Gastroesophageal sphincter (tissue), 4 donors: ENCODE results near the gene IKBKE. TPM values are rescaled to one million over a fixed set of nuclear protein-coding genes. Genes with fewer than 3 reads are reported as not detected.

ENCODE experiments used
- ATAC-seq: fragments of 150-250 bp; one replicate; pipeline ENCODE4 v1.9.1; 2016; ENCODE audit warnings: mild to moderate bottlenecking, moderate library complexity
- H3K27ac ChIP-seq, 4 donors: fragments of 200-600 bp; sonication (generic) in 3 of 4; 1 replicate in 3 of 4; 2 replicates in 1 of 4; pipeline ENCODE4 v1.5.1; 2016 to 2019
- H3K27me3 ChIP-seq: fragments of 200-600 bp; sonication (generic); one replicate; pipeline ENCODE4 v1.5.1; 2019
- H3K36me3 ChIP-seq, 2 donors: fragments of 200-600 bp; sonication (generic); one replicate each; pipeline ENCODE4 v1.5.1; 2019; ENCODE audit warnings: control low read depth in 1 of 2
- H3K4me1 ChIP-seq, 3 donors: fragments of 200-600 bp; sonication (generic); 1 replicate in 2 of 3; 2 replicates in 1 of 3; pipeline ENCODE4 v1.5.1; 2016 to 2019; ENCODE audit warnings: control low read depth in 2 of 3
- H3K4me3 ChIP-seq, 2 donors: fragments of 200-600 bp; sonication (generic); one replicate each; pipeline ENCODE4 v1.5.1; 2019; ENCODE audit warnings: mild to moderate bottlenecking in 1 of 2, moderate library complexity in 1 of 2
- H3K9me3 ChIP-seq, 3 donors: fragments of 200-600 bp; sonication (generic); one replicate each; pipeline ENCODE4 v1.5.1; 2017 to 2019; ENCODE audit warnings: control low read depth in 2 of 3
- EP300 ChIP-seq: sonication (generic); formaldehyde crosslinking; IDR thresholded peaks from one replicate; pipeline ENCODE4 v1.6.1; 2017; ENCODE audit warnings: antibody characterized with exemption, mild to moderate bottlenecking
- POLR2A ChIP-seq, 2 donors: fragments of 450-650 bp; IDR thresholded peaks; one replicate each; pipeline ENCODE4 v1.6.1; 2017; ENCODE audit warnings: antibody characterized with exemption in 2 of 2, mild to moderate bottlenecking in 2 of 2, moderate library complexity in 1 of 2
- POLR2AphosphoS5 ChIP-seq: sonication (generic); formaldehyde crosslinking; IDR thresholded peaks from one replicate; pipeline ENCODE4 v1.6.1; 2017; ENCODE audit warnings: antibody characterized with exemption
- WGBS, 2 donors: methylation state at CpG; one replicate each; pipeline ENCODE4 v1.1.5; 2018; ENCODE audit warnings: low coverage in 1 of 2; 5-methylcytosine and 5-hydroxymethylcytosine counted together
- total RNA-seq, 4 donors: library from RNA; depleted of rRNA; stranded (reverse); fragments of >200 nt; gene quantifications; one replicate each; pipeline ENCODE4 v1.1.0, GENCODE V29; 2016
- TF ChIP-seq, protein P1 (sequence below), 4 experiments: fragments of 200-600 bp in 2 of 4; fragments of 450-650 bp in 2 of 4; sonication (generic) in 1 of 4; IDR thresholded peaks; one replicate each; pipeline ENCODE4 v1.5.1; 2017 to 2019; ENCODE audit warnings: antibody characterized with exemption in 4 of 4, mild to moderate bottlenecking in 2 of 4, moderate library complexity in 2 of 4

The IKBKE gene
- total RNA-seq, 4 donors from 2014 or later, result 2.2 to 3.9 (median 2.7) TPM

GRCh38 chr1:206450281-206450680 lies 20.0 kb upstream of the IKBKE start:
- H3K4me3 ChIP-seq, result no peak overlapping the region
- TF ChIP-seq EP300, result no peak
- no peak for TF ChIP-seq POLR2AphosphoS5
- TF ChIP-seq, protein P1, sequence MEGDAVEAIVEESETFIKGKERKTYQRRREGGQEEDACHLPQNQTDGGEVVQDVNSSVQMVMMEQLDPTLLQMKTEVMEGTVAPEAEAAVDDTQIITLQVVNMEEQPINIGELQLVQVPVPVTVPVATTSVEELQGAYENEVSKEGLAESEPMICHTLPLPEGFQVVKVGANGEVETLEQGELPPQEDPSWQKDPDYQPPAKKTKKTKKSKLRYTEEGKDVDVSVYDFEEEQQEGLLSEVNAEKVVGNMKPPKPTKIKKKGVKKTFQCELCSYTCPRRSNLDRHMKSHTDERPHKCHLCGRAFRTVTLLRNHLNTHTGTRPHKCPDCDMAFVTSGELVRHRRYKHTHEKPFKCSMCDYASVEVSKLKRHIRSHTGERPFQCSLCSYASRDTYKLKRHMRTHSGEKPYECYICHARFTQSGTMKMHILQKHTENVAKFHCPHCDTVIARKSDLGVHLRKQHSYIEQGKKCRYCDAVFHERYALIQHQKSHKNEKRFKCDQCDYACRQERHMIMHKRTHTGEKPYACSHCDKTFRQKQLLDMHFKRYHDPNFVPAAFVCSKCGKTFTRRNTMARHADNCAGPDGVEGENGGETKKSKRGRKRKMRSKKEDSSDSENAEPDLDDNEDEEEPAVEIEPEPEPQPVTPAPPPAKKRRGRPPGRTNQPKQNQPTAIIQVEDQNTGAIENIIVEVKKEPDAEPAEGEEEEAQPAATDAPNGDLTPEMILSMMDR (IDR thresholded peaks at IDR 0.05), result no peak
- H3K36me3 ChIP-seq, result peaks cover 0 to 93% of the 10 kb centered on the region in 2 donors
- ATAC-seq, result no peak
- no peaks in the 10 kb centered on the region for H3K27me3 ChIP-seq
- WGBS, 2 donors, result 75 to 91% methylated on average over 5 to 10 of the region's 12 CpGs
- peaks cover 0 to 8% (median 4%) of the 10 kb centered on the region in 3 donors for H3K4me1 ChIP-seq
- H3K27ac ChIP-seq, result no peak overlapping the region
- no peaks in the 10 kb centered on the region for H3K9me3 ChIP-seq

DNA sequence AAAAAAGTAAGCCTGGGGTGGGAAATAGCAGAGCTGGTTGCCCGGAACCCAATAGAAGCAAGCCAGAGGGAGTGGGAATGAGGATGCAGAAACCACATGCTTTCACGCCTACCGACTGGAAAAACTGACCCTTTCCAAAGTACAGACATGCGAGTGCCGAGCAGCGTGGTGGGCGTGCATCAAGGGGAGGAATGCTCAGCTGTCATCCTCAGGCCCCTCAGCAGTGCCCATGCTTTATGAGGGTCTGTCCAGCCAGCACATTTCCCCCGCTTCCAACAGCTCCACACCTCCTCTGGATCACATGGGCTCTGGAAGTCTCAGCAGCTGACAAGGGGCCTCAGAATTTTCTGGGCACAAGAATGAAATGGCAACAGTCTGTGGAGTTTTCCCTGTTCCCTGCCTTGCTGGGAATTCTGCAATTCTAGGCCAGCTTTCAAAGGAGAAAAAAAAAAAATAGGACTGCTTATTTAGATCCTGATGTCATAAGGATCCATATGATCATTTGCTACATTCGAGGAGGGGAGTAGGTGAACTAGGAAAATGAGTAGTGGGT lies 19.1 kb upstream of the IKBKE start:
- TF ChIP-seq POLR2AphosphoS5, result no peak
- no peak for TF ChIP-seq POLR2A (IDR thresholded peaks at IDR 0.05)
- TF ChIP-seq, protein P1 (IDR thresholded peaks at IDR 0.05), result no peak
- TF ChIP-seq EP300, result no peak
- 71 to 83% methylated on average over 4 to 7 of the region's 9 CpGs for WGBS, 2 donors
- no peak for ATAC-seq
- Histone ChIP-seq H3K9me3 (no peaks in the 10 kb centered on the region), H3K4me3 (no peak overlapping the region), H3K4me1 (peaks cover 0 to 7% (median 0%) of the 10 kb centered on the region in 3 donors), H3K36me3 (peaks cover 0 to 94% of the 10 kb centered on the region in 2 donors), H3K27ac (no peak overlapping the region), H3K27me3 (no peaks in the 10 kb centered on the region)

DNA sequence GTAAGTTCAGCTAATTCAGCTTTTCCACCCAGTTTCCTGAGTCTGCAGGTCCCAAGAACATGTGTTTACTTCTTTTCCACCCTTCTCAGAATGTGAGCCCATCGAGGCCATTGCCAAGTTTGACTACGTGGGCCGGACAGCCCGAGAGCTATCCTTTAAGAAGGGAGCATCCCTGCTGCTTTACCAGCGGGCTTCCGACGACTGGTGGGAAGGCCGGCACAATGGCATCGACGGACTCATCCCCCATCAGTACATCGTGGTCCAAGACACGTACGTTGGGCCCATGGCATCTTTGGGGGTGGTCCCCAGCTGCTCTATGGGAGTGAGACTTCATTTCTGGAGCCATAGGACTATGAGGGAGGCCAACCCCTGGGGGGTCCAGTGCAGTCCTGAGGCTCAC lies 17.2 kb upstream of the IKBKE start:
- TF ChIP-seq POLR2AphosphoS5 (no peak), POLR2A (IDR thresholded peaks at IDR 0.05) (no peak), EP300 (no peak)
- TF ChIP-seq, protein P1 (IDR thresholded peaks at IDR 0.05), result no peak
- Histone ChIP-seq H3K36me3 (peaks cover 0 to 76% of the 10 kb centered on the region in 2 donors), H3K27ac (no peak overlapping the region), H3K27me3 (no peaks in the 10 kb centered on the region), H3K9me3 (no peaks in the 10 kb centered on the region), H3K4me1 (peaks cover 0 to 22% (median 12%) of the 10 kb centered on the region in 3 donors), H3K4me3 (no peak overlapping the region)
- ATAC-seq, result no peak
- WGBS, 2 donors, result 100% methylated on average over 6 of the region's 13 CpGs; no CpG with 5 or more reads in 1 of the 2 donors

GRCh38 chr1:206455289-206455665 lies 15.0 kb upstream of the IKBKE start:
- WGBS, 2 donors, result 76 to 78% methylated on average over 2 to 3 of the region's 3 CpGs
- ATAC-seq, result no peak
- TF ChIP-seq EP300, result no peak
- TF ChIP-seq, protein P1 (IDR thresholded peaks at IDR 0.05), result no peak
- no peak for TF ChIP-seq POLR2AphosphoS5
- no peak for TF ChIP-seq POLR2A (IDR thresholded peaks at IDR 0.05)
- Histone ChIP-seq H3K9me3 (no peaks in the 10 kb centered on the region), H3K36me3 (peaks cover 0 to 68% of the 10 kb centered on the region in 2 donors), H3K27me3 (no peaks in the 10 kb centered on the region), H3K4me3 (no peak overlapping the region), H3K27ac (no peak overlapping the region), H3K4me1 (peaks cover 0 to 23% (median 12%) of the 10 kb centered on the region in 3 donors)

- WGBS, 2 donors, result 17 to 58% methylated on average over 2 to 8 of the region's 12 CpGs
- no peaks in the 10 kb centered on the region for H3K9me3 ChIP-seq
- H3K4me1 ChIP-seq, result peaks cover 0 to 23% (median 12%) of the 10 kb centered on the region in 3 donors
- ATAC-seq, result no peak
- TF ChIP-seq, protein P1 (IDR thresholded peaks at IDR 0.05), result no peak
- TF ChIP-seq POLR2AphosphoS5 (no peak), POLR2A (IDR thresholded peaks at IDR 0.05) (no peak), EP300 (no peak)
- H3K27me3 ChIP-seq, result no peaks in the 10 kb centered on the region
- peaks cover 0 to 64% of the 10 kb centered on the region in 2 donors for H3K36me3 ChIP-seq
- H3K4me3 ChIP-seq, result no peak overlapping the region
- no peak overlapping the region for H3K27ac ChIP-seq
These were observed 14.5 kb upstream of the IKBKE start for GRCh38 chr1:206455666-206456344.
